K562 (cell line): Measurements from ENCODE around the gene DUOX2.

Source experiments
- CHD2 ChIP-seq: IDR thresholded peaks from 2 replicates; pipeline ENCODE4 v1.6.1; 2011; ENCODE audit warnings: low read depth, low read length
- CTCF ChIP-seq, 3 experiments: IDR thresholded peaks in 2 of 3; conservative IDR thresholded peaks in 1 of 3; 2 replicates each; pipeline ENCODE4 v1.5.1; 2011 to 2012; ENCODE audit warnings: low read length in 3 of 3, mild to moderate bottlenecking in 3 of 3, control low read depth in 2 of 3, improper control_type of control experiment in 1 of 3, inconsistent platforms in 1 of 3, low read depth in 1 of 3, mixed read lengths in 1 of 3, moderate library complexity in 1 of 3; ENCODE audit not compliant: insufficient read depth in 2 of 3

GRCh38 chr15:45118131-45118588, 4.2 kb upstream of the DUOX2 start:
- TF ChIP-seq CHD2: no peak
- peak; percentile 100 for TF ChIP-seq CTCF (IDR thresholded peaks at IDR 0.05 in 2 of 3, conservative IDR thresholded peaks at IDR 0.05 in 1 of 3; ENCODE audit: insufficient read depth in 2 of 3, low read depth in 1 of 3, low read length in 3 of 3)
